M059J (cell line): ENCODE data around the gene FBXO38. TPM values are rescaled to one million over a fixed set of nuclear protein-coding genes. Genes with fewer than 3 reads are reported as not detected.
A peak's percentile ranks its signal among the peaks of the same experiment; 100 is the strongest.

Experiments
- DNase-seq: peaks from one replicate; pipeline ENCODE4 v3.0.0-alpha.2; 2012; ENCODE audit warnings: low read depth
- total RNA-seq: library from RNA; depleted of rRNA; stranded (reverse); fragments of >200 nt; shearing (Covaris generic); gene quantifications from 2 replicates; pipeline ENCODE4 v1.2.3, GENCODE V29; 2014; rRNA removed

FBXO38 gene, protein sequence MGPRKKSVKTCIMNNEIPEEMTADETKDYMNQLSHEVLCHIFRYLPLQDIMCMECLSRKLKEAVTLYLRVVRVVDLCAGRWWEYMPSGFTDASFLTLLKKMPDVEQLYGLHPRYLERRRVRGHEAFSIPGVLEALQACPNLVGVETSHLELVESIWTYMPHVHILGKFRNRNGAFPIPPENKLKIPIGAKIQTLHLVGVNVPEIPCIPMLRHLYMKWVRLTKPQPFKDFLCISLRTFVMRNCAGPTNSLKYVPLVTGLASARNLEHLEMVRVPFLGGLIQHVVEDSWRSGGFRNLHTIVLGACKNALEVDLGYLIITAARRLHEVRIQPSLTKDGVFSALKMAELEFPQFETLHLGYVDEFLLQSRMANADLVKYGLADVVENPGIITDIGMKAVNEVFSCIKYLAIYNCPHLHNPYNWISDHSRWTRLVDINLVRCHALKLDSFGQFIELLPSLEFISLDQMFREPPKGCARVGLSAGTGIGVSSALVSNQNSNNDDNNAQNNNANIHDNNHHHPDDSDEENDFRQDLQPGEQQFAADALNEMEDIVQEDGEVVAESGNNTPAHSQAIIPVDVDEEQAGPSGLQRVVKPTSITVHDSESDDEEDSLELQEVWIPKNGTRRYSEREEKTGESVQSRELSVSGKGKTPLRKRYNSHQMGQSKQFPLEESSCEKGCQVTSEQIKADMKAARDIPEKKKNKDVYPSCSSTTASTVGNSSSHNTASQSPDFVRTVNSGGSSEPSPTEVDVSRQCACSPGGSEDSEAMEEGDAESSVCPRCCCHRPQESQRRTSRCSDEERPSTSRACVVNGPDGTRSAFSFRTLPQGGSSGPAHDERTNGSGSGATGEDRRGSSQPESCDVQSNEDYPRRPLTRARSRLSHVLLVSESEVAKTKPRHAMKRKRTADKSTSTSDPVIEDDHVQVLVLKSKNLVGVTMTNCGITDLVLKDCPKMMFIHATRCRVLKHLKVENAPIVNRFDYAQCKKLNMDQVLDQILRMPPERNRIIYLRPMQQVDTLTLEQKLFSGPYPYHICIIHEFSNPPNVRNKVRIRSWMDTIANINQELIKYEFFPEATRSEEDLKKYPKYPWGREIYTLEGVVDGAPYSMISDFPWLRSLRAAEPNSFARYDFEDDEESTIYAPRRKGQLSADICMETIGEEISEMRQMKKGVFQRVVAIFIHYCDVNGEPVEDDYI
- total RNA-seq = 32.7 and 38.7 TPM in 2 replicates

DNA sequence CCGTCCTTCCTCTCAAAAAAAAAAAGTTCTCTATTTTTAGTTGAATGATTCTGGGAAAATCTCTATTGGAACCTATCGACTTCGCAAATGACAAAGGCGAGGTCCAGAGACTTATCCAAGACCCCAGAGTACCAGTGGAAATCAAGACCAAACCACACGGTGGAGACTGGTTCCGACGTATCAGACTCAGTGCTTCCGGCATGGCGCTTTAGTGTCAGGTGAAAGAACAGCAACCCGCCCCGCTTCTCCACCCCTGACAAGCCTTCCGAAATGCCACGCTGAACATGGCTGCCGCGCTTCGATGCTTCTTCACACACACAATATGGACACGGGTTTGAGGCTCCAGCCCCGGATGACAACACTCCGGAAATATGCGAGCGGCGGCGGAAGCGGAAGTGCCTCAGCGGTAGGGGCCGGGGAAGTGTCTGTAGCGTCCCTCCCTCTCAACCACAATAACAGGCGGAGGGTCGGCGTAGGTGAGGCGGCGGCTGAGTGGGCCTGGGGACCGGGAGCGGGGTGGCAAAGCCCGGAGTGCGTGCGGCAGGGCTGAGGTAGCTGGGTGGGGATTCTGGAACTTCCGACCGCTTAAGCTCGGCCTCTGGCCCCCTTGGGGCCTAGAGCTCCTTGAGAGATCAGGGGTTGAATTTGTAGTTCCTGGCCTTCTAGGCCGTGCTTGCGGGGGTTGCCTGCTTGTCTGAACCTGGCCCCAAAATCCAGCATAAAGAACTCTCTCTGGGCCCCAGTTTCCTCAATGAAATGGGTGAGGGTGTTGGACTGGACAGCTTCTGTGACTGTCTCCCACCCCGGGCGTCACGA is at the start of gene FBXO38:
Gene FBXO38 (plus strand): TSS at position 395 of the 816 bp plus-strand sequence. CDS start 10,819 bp downstream, outside the sequence.
- DNase-seq = peak; percentile 97

DNA sequence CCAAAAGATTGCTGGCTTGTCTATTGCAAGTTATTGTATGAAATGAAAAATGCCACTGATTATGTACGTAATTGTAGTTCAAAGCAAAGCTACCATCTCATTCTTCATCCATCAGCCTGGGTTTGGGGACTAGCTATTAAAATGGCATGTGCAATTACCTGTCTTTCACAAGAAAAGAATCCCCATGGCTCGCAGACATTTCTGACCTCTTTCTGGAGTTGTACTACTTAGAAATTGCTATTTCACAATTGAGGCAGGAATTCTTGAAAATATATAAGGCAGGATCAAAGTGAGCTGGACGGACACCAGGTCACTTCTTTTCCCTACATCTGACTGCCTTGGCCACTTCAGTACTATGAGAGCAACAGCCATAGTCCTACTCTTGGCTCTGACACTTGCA is 48.5 kb upstream of the FBXO38 start, which contains the start of gene SPINK9:
Gene SPINK9 (plus strand): TSS at position 301 of the 400 bp plus-strand sequence. CDS start 55 bp downstream, at position 356.
- DNase-seq = no peak

DNA sequence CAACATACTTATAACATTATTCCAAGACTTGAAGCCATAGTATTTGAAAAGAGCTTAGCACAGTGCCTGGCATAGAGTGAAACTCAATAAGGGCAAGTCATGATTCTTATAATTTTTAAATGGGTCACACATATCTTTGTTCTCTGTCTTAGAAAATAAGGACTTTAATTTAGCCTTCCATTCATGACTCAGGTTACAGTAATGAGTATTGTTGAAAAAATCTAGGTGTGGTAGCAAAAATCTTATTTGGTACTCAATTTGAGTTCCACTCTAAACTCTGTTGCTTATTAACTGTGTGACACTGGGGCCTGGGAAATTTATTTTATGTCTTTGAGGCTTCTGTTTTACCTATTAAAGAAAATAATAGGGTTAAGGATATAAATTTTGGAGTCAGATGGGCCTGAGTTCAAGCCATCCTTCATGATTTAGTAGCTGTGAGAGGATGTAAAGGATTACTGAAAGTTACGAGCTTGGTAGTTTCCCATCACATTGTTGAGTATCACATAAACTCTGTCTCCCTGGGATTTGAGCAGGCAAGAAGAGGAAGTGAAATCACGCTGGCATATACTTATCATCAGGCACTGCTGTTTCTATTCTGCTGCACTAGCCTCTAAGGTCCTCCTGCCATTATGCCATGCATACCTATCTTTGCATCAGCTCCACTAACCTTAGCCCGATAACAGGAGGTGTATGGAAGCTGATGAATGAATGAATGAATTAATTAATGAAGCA is 46.9 kb upstream of the FBXO38 start:
- DNase-seq = no peak

DNA sequence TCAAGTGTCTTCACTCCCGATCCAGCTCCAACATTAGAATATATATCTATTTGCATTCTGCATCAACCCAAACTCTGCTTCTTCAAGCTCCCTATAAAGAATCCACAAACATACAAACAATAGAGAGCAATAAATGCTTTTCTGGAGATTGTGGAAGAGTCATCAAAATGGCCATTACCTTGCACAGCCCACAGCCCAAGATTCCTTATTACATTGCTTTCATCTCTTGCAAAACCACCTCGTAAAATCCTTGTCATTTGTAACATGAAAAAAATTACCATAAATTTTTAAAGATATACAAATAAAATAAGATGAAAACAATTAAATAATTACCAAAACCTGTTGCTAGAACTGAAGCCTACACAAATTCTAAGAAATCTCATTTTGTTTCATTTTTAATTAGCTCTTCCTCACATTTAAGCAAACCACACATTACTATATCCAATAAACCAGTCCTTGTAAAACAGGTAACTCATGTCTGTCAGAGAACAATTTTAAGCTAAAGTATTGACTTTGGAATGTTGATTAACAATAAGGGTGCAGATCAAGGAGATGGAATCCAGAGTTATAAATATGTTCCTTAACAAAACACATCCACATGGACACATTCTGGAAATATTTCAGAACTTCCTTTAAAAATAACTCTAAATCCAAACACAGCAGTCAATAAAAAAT is 41.2 kb upstream of the FBXO38 start:
- DNase-seq = no peak

DNA sequence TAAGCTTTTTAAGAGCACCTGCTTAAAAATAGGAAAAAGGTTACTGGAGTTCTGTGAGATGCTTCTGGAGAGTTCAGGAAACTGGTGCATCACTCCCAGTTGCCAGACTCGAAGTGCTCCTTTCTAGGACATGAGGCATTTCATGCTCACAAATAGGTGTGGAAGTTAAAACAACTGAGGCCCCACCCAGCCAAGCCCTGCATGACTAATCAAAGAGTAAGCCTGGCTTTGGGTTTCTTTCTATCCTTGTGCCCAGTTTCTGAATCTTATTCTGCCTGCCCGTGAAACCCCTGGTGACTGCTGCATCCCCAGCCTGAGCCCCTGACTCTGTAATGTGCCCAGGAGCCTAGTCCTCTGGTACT is 40.7 kb upstream of the FBXO38 start:
- DNase-seq = peak; percentile 3

DNA sequence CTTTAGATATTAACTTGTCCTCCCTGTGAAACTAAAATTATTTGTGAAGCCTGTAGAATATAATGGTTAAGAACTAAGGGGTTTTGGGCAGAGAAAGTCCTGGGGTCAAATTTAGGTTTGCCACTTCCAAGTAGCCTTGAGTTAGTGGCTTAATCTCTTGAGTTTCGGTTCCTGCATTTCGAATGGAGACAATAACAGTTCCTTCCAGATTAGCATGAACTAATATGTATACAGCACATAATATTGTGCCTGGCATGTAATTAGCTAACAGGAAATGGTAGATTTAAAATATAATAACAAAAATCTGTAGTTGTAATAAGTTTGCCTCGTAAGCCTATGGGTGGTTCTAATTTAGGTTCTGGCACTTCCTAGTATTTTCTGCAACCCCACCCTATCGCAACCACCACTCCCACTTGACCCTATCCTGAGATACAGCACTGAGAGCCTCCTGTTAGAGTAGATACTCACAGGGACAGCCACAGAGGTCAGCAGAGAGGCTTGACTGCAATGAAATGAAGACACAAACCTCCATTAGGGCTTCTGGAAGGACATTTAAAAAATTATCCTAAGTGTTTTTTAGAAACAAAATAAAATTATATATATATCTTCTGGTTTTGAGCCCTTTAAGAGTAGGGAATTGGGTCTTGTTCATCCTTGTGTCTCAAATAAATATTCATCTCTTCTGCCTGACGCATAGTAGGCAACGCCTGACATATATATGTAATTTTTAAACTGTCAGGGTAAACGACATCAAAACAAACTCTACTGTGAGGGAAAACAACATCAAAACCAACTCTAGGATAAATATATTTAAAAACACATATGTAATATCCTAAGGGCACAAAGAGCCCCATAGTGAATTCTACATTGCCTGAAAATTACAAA is 39.9 kb upstream of the FBXO38 start:
- DNase-seq = no peak

DNA sequence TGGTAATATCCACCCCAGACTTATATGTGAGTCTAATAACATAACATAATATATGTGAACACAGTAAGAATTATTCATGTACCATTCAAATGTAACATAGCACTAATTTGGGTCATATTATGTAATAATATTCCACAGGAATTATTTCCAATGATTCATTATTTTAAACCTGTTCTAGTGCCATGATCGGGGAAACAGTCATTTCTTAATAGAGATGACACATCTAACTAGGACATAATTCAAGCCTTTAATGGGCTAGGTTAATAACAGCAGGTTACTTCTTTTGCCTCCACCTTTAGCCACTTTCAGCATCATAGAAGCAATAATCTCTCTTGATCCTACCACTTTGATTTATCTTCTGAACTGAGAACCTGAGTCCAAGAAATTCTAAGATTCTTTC is 36.1 kb upstream of the FBXO38 start:
- no peak for DNase-seq

DNA sequence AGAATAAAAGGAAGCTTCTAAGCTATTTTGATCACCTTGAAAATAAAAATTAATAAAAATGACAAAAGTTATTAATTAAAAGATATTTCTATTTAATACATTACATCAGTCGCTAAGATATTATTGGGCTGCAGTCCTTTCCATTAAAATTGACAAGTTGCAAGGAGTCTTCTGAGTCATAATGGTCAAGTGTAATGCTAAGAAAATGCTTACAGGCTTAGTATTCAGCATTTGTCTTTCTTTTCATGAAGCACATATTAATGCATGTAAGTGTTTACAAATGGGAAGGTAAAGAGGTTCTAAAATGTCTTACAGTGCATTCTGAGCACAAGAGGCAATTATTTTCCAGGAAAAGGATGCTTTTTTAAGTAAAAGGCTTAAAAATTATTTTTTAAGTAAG is 31.1 kb upstream of the FBXO38 start:
- DNase-seq = no peak

DNA sequence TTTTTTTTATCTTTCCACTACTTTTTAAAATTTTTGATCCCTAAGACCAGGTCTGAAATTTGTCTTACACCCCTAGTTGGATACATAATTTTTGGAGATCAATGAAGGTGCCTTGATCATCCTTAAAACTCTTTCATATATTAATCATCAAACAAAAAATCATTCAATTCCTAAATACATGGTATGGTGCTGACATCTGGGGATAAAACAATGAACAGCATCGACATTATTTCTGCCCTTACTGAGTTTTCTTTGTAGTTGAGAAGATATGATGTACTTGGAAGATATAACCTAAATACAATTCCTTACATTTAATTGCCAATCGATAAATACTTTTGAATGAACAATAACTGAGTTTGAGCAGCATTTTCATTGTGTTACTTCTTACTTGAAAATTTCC is 30.1 kb upstream of the FBXO38 start:
- no peak for DNase-seq

DNA sequence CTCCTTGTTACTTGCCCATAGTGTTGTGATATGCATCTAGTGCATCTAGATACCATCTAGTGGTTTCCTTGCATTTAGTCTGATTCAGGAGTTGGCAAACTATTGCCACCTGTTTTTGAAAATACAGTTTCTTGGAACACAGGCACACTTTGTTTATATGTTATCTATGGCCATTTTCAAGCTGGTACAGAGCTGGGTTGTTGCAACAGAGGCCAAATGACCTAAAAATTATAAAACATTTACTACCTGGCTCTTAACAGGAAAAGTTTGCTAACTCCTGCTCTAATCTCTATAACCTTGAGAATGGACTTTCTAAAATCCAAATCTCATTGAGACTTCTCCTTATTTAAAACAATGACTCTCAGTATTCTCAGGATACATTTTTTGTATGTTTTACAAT is 19.4 kb upstream of the FBXO38 start:
- DNase-seq = no peak

DNA sequence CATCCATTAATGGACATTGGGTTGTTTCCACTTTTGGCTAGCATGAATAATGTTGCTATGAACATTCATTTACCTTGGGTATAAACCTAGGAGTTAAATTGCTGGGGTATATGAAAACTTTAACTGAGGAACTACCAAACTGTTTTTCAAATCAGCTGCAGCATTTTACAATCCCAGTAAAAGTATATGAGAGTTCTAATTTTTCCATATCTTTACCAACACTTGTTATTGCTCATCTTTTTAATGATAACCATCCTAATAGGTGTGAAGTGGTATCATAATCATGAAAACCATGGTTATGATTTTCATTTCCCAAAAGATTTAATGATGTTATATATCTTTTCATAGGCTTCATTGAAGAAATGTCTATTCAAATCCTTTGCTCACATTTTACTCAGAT is 15.5 kb upstream of the FBXO38 start:
- no peak for DNase-seq

DNA sequence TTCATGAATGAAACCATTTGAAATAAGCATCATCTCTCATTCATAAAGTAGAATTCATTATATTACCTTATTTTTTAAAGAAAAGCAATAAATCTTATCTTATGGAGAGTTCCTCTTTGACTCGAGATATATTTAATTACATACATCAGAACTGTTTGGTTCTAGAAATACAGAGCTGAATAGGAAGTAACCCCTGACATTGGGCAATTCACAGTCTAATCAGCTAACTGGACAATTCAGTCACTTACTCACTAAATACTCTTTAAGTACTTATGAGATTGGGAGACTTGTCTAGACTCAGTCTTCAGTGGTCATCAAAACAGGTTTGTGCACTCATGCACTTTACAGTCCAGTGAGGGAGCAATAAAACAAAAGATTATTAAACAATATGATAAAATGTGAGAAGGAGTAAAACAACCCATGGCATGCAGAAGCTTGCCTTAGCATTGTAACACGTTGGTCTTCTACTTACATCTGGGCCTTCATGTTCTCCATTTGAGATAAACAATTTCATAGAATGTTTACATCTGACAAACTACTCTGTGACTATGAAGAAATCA is 11.5 kb upstream of the FBXO38 start:
- no peak for DNase-seq

DNA sequence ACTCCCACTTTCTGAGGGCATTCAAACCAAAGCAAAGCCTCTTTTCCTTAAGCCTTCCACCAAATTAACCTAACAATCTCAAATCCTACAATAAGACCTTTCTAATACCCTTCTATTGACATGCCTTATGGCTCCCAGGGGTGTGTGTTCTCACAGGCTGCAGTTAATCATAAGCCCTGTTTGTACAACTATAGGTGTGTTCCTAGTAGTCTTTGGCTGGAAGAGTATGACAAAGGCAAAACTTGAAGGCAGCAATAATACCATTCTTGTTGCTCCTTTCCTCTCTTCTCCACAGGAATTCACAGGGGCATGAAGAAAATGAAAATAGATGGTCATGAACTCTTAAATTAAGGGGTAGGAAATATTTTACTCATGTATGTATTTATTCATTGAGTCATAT is 10.9 kb upstream of the FBXO38 start:
- no peak for DNase-seq

DNA sequence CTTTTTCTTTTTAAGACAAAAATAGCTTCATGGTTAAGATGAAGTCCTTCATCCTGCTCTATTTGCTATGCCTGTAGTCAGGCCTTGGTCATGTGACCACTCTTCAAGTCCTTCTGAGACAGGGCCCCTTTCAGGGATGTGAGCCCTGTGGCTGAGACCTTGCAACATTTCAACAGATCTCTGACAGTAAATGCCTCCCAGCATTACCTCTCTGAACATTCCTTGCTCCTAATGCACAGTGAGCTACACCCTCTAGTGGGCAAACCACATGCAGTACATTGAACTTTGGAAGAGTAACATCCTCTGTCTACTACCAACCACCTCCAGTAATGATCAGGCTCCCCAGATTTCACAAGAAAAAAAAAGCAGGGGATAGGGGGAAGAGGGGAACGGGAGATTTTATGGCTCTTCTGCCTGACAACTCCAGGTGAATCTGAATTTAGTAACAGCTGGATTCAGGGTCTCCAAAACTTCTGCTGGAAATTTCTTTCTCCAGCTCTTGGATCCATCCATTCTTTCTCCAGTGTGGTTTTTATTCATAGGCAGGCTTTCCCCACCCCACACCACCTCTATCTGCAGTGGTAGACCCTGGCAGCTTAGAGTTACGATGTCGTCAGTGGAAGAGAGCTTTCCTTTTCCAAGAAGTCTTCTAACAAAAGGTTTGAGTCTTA is 8.9 kb upstream of the FBXO38 start:
- peak; percentile 46 for DNase-seq

DNA sequence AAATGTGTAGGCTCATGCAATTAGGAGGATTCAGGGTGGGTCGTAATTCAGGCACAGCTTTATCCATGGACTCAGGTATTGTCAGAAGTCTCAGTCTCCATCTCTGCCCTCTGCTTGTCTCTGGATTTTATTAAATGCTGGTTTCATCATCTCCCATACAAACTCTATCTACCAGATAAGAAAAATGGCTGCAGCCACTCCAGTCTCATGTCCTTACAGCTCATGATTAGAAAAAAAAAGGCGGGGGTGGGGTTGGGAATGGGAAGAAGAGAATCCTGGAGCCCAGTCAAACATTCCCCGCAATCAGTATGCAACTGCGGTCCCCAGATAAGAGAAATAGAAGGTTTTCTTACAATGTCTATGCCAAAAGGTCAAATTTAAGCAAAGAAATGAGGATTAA is 7.6 kb upstream of the FBXO38 start:
- no peak for DNase-seq

DNA sequence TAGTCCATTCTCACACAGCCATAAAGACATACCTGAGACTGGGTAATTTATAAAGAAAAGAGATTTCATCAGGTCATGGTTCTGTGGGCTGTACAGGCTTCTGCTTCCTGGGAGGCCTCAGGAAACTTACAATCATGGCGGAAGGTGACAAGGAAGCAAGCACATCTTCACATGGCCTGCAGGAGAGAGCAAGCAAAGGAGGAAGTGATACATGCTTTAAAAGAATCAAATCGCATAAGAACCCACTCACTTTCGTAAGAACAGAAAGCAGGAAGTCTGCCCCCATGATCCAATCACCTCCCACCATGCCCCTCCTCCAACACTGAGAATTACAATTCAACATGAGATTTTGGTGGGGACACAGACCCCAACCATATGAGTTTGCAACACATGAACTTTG is 5.1 kb upstream of the FBXO38 start:
- no peak for DNase-seq

DNA sequence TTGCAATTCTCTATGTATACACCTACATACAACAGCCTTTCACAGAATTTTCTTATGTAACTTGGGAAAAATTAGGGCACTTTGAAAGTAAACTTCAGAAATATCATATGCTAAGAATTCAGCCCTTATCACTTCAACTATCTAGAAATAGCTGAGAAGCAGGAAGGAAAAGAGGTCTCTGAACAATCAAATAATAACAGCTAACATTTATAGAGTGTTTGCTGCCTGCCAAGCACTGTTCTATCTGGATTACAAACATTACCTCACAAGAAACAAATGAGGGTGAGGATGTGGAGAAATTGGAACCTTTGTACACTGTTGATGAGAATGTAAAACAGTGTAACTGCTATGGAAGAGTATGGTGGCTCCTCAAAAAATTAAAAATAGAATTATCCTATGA is 4.4 kb upstream of the FBXO38 start:
- DNase-seq = no peak

DNA sequence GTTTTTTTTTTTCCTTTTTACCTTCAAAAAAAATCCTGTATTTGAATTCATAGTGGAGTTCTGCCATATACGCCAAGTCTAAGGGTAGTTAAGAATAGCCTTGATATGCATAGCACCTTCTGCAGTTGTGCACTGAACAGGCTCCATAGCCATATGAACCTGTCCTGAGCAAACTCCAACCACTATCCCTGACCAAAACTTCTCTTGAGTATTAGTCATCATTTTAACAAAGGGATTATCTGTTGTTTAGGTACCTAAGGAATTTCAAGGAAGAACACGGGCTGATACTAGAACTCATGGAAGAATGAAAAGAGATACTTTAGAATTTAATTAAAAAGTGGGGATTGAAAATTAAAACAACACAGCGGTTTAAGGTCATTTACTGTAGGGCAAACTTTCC is 1.9 kb upstream of the FBXO38 start:
- DNase-seq = peak; percentile 9
